HG03521 (cell line): ENCODE results near the gene HSPA1L.
"Not testable (repeated sequence)": the region's sequence is repeated elsewhere in the genome, so short reads cannot be mapped to it uniquely, and the experiment has no call there.

Experiments used
- ATAC-seq: cut with Tn5 transposase; IDR thresholded peaks from one replicate; pipeline ENCODE4 v1.9.1; 2021; ENCODE audit warnings: mild to moderate bottlenecking, moderate library complexity; ENCODE audit not compliant: unreplicated experiment

Gene HSPA1L

DNA sequence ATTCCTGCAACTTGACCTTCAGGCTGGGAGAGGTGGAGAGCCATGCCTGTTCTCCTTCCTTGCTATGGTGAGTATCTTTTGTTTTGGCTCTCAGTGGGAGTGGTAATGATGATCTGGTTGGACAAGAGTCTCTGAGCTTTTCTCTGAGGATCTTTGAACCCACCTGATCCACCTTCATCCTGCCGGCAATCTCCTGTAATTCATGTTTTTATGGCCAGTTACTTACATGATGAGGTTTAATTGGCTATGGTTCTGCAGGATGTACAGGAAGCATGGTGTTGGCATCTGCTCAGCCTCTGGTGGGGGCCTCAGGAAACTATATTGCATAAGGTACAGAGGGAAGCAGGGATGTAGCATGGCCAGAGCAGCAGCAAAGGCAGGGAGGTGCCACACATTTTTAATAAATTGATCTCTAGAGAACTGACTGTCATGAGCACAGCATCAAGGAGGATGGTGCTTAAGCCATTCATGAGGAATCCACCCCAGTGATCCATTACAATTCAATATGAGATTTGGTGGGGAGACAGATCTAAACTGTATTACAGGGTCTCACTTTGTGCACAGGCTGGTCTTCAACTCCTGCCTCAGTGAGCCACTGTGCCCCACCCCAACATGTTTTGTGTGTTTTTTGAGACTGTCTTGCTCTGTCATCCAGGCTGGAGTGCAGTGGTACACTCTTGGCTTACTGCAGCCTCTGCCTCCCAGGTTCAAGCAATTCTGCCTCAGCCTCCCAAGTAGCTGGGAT, 22.5 kb upstream of the HSPA1L start:
- no peak for ATAC-seq

- ATAC-seq, result no peak
Observed at GRCh38 chr6:31836474-31837368, 21.6 kb upstream of the HSPA1L start.

GRCh38 chr6:31836047-31836473, 21.0 kb upstream of the HSPA1L start:
- ATAC-seq, result no peak

DNA sequence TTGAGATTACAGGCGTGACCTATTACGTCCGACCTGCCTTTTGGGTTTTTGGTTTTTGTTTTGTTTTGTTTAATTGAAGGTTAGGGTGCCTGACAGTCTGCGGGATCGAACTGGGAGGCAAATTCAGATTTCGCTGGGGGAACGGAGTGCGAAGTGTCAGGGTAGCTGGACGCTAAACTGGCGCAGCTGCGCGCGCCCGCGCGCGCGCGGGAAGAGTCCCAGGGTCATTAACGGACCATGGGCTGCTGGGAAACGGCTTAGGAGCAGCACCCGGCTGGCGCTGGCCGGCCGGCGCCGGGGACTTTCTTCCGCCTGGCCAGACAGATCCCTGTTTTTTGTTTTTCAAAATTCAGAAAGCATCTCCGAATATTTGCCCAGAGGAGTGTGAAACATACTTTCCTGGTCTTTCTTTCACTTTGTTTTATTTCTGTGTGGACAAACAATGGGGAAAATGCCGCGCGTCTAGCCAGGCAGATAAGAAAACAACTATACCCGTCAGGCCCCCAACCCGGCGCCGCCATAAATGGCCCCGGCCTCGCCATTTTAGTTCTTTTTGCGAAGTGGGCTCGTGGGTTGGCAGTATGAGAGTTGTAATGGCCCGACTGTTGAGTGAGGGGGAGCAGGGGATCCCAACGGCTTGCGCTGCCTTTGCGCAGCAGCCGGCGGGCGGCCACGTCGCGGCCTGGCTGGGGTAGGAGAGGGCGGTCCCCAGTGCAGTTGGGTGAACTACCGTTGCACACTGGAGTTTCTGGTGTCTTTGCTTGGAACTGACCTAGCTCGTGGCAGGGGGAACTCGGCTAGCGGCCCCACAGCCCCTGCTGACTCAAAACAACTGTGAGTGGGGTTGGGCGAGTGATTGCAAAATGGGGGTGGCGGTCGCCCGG, 19.5 kb upstream of the HSPA1L start:
- no peak for ATAC-seq

GRCh38 chr6:31831350-31832215, 16.5 kb upstream of the HSPA1L start:
- no peak for ATAC-seq

- no peak for ATAC-seq
Observed at GRCh38 chr6:31830886-31831335, 15.8 kb upstream of the HSPA1L start.

- no peak for ATAC-seq
Observed at GRCh38 chr6:31829633-31830283, 14.7 kb upstream of the HSPA1L start.

- peak; percentile 73 for ATAC-seq
Observed at GRCh38 chr6:31827286-31828079, 12.4 kb upstream of the HSPA1L start, which contains the start of gene HSPA1B. Gene HSPA1B (plus strand): TSS chr6:31827738. CDS start chr6:31827951, 213 bp downstream.

DNA sequence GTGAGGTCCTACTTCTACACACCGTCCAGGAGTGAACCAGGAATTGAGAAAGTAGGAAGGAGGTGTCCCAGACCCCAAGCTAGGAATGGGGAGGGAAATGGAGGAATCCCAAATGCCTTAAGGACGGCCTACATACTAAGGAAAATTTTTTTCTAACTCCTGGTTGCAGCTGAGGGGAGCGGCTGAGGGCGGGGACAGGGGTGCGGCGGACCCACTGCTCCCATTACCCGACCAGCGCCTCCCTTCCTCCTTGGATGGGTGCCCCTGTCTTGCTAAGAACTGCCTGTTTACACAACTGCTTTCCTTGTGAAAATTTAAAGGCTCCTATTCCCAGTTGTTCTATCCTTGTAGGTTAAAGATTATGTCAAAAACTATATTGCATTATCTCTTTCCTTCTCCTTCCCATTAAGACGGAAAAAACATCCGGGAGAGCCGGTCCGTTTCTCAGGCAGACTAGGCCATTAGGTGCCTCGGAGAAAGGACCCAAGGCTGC, 11.8 kb upstream of the HSPA1L start:
- ATAC-seq, result no peak

DNA sequence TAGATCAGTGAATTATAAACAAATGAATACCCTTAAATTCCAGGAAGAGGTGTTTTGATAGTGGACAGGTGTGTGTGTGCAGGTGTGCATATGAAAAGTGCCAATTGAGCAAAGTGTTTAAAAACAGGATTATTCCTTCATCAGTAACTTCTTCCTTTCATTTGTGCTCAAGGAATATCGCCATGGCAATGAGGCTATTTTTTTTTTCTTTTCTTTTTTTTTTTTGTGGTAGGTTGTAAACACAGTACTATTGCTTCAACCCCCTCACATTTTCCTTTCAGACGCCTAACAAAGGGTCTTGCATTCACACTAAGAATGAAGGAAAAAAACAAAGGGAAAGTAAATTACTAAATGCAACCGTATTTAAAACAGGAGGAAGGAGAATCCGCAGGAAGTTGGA, 10.5 kb upstream of the HSPA1L start:
- no peak for ATAC-seq

GRCh38 chr6:31823592-31824196, 8.6 kb upstream of the HSPA1L start:
- ATAC-seq, result not testable (repeated sequence)

DNA sequence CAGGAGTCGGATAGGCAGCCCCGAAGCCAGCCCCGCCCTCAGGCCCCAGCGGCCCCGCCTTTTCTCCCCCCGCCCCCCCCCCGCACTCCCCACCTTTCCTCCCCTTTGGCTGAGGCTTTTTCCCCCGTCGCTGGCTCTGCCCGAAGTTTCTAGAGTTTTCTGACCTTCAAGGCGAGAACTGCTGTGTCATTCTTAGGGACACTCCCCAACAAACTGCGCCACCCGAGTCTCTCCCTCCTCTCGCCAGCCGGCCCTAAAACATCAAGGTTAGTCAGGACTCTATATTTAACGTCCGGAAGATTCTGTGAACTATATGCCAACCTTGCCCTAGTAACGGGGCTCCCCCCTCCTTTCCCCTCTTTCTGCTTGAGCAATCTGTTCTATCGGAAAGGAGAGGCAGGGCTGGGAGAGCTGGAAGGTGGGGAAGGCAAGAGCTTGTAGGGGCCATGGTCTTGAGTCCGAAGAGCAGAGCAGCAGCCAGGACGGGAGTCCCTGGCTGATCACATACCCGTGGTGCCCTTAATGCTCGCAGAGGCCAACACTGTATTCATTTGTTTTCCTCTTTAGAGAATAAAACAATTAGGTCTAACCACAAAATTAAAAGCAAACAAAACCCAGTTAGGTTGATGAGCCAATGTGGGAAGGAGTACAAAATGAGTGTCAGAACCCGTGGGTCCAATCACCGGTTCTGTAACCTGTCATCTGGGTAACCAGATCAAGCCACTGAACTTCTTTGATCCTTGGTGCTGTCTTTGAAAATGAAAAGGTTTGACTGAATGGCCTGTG, 7.1 kb upstream of the HSPA1L start:
- peak; percentile 33 for ATAC-seq

GRCh38 chr6:31821301-31822035, 6.4 kb upstream of the HSPA1L start:
- ATAC-seq, result peak; percentile 38

DNA sequence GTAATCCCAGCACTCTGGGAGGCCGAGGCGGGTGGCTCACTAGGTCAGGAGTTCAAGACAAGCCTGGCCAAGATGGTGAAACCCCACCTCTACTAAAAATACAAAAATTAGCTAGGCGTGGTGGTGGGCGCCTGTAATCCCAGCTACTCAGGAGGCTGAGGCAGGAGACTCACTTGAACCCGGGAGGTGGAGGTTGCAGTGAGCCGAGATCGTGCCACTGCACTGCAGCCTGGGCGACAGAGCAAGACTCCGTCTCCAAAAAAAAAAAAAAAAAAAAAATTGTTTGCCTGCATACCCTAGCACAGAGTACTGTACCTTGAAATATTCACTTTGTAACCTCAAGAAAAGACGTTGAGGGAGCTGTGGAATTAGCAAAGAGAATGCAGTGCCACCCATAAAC, 5.3 kb upstream of the HSPA1L start:
- ATAC-seq, result not testable (repeated sequence)

- ATAC-seq, result no peak
Observed at GRCh38 chr6:31819871-31820299, 4.8 kb upstream of the HSPA1L start.

DNA sequence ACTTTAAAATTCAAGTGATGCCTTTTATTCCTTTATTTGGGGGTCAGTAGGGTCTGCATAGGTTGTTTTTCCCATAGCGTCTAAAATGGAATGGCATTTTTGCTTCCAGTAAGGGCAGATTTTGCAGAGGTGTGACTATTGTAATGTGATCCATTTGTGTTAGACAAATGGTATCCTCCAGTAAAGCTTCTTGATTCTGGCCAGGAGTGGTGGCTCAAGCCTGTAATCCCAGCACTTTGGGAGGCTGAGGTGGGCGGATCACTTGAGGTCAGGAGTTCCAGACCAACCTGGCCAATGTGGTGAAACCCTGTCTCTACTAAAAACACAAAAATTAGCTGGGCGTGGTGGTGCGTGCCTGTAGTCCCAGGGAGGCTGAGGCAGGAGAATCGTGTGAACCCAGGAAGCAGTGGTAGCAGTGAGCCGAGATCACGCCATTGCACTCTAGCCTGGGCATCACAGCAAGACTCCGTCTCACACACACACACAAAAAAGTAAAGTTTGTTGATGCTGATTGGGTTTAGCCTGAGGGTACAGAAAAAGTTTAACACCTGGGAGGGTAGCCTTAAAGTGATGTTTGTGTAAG, 2.9 kb upstream of the HSPA1L start:
- not testable (repeated sequence) for ATAC-seq
